ENCODE measurements around the gene CAMTA1.

DNA sequence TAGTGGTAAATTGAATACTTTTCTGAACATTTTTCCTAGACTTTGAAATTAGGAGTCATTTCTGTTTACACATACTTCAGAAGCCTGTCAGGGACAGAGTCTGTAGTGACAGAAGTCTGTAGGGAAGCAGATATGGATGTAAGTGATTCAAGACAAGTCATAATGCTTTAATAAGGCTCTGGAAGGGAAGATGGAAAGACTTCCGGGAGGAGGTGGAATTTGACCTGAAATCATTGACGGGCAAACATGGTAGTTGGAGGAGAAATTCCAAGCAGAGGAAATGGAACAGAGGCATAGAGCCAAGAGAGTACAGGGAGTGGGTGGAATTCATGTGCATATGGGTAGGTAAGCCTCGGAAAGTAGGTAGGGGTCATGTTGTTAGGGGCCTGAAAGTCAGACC, 22.5 kb downstream of the CAMTA1 start:
- TF ChIP-seq, protein P1, sequence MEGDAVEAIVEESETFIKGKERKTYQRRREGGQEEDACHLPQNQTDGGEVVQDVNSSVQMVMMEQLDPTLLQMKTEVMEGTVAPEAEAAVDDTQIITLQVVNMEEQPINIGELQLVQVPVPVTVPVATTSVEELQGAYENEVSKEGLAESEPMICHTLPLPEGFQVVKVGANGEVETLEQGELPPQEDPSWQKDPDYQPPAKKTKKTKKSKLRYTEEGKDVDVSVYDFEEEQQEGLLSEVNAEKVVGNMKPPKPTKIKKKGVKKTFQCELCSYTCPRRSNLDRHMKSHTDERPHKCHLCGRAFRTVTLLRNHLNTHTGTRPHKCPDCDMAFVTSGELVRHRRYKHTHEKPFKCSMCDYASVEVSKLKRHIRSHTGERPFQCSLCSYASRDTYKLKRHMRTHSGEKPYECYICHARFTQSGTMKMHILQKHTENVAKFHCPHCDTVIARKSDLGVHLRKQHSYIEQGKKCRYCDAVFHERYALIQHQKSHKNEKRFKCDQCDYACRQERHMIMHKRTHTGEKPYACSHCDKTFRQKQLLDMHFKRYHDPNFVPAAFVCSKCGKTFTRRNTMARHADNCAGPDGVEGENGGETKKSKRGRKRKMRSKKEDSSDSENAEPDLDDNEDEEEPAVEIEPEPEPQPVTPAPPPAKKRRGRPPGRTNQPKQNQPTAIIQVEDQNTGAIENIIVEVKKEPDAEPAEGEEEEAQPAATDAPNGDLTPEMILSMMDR (IDR thresholded peaks at IDR 0.05), result no peak
- TF ChIP-seq EZH2 (IDR thresholded peaks at IDR 0.05), result no peak

All from neural progenitor cell (in vitro differentiated cells).